GM21717 (cell line): ENCODE measurements around the gene PTOV1.

Experiments
- ATAC-seq: cut with Tn5 transposase; IDR thresholded peaks from one replicate; pipeline ENCODE4 v1.9.1; 2021; ENCODE audit warnings: mild to moderate bottlenecking, moderate library complexity; ENCODE audit not compliant: unreplicated experiment

The PTOV1 gene

DNA sequence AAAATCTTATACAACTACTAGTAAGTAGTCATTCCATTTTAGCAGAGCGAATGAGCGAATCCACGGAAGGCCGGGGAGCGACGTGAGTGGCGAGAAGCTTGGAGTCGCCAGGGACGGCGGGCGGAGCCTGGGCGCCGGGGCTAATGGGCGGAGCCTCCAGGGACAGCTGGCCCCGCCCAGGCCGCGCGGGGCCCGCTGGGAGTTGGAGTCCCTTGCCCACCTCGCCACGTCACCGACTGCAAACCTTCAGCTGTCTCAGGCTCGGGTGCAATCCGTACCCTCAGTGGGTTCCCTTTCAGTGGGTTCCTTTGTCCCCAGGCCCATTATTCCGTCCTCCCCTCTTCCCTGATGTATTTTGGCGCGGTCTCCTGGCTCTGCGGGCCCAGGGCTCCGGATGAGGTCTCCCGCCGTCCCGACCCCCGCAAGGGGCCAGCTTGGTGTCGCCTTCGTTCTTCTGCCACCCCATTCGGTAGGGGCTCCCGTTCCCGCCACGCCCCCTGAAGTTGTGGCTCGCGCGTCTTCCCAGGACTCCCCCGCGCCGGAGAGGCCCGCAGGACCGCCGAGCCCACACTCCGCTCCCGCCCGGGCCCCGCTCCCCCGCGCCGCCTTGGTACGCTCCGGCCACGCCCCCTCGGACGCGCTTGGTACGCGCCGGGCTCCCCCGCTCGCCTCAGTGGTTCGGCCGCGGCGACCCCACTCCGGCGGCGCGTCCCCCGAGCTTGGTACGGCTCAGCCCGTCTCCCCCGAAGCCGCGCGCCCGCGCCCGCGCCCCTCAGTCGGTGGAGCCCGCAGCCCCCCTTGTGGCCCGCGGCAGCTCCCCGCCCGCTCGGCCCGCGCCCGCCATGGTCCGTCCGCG lies at the start of gene PTOV1:
PTOV1 (plus strand) TSS at position 673 of the 856 bp plus-strand sequence.
- ATAC-seq: peak; percentile 49

DNA sequence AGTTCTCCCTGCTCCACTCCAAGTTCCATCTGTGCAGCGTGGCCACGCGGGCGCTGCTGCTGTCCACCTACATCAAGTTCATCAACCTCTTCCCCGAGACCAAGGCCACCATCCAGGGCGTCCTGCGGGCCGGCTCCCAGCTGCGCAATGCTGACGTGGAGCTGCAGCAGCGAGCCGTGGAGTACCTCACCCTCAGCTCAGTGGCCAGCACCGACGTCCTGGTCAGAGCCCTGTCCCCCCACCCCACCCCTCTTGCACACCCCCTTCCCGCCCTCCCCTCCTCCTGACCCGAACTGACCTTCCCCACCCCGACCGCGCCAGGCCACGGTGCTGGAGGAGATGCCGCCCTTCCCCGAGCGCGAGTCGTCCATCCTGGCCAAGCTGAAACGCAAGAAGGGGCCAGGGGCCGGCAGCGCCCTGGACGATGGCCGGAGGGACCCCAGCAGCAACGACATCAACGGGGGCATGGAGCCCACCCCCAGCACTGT lies 49.5 kb upstream of the PTOV1 start:
- no peak for ATAC-seq

DNA sequence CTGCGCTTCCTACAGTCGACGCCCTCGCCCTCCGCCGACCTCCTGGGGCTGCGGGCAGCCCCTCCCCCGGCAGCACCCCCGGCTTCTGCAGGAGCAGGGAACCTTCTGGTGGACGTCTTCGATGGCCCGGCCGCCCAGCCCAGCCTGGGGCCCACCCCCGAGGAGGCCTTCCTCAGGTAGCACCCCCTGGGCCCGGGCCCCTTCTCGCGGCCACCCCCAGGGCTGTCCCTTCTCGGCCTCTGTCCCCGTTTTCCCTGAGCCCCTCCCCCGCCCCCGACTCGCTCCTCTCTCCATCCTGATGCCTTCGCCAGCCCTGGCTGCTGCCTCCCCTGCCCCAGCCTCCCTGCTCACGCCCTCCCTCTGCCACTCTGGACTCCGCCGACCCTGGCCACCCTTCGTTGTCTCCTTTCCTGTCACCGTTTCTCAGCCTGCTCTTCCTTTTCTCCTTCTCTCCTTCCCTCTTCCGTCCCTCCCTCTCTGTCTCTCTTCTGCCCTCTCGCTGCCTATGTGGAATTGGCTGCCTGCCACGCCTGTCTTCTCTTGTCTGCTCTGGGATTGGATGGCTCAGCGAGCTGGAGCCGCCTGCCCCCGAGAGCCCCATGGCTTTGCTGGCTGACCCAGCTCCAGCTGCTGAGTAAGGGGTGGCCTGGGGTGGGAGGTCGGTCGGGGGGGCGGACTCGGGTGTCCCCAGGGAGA lies 48.8 kb upstream of the PTOV1 start:
- no peak for ATAC-seq

DNA sequence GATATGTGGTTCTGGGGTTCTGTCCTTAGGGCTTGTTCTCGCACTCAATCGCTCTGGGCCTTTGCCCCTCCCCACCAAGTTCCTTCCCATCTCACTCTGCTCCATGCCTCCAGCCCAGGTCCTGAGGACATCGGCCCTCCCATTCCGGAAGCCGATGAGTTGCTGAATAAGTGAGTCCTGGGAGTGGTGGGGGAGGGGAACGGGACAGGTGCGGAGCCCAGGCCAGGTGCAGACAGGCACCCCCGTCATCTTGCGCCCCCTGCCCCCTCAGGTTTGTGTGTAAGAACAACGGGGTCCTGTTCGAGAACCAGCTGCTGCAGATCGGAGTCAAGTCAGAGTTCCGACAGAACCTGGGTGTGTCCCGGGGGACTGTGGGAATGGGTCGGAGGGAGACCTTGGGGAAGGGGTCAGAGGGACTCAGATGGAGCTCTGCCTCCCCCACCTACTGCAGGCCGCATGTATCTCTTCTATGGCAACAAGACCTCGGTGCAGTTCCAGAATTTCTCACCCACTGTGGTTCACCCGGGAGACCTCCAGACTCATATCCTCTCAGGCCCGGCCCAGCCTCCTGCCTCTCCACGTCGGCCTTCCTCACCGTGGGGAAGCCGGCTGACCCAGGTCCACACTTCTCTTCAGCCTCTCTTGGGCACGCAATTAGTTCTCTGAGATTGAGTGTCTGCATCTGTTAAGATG lies 48.0 kb upstream of the PTOV1 start:
- ATAC-seq: no peak

DNA sequence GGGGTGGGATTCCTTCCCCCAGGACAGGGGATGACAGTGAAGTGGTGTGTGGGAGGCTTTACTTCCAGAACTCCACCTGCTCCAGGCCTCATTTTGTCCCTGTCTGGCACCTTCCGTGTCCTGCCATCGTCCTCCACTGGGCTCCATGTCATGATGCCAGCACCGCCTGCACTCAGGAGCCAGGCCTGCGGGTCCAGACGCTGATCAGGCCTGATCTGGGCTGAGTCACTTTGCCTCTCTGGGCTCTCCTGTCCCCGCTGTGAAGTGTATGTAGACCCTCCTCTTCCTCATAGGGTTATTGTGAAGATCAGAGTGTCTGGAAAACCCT lies 47.5 kb upstream of the PTOV1 start:
- ATAC-seq: no peak

DNA sequence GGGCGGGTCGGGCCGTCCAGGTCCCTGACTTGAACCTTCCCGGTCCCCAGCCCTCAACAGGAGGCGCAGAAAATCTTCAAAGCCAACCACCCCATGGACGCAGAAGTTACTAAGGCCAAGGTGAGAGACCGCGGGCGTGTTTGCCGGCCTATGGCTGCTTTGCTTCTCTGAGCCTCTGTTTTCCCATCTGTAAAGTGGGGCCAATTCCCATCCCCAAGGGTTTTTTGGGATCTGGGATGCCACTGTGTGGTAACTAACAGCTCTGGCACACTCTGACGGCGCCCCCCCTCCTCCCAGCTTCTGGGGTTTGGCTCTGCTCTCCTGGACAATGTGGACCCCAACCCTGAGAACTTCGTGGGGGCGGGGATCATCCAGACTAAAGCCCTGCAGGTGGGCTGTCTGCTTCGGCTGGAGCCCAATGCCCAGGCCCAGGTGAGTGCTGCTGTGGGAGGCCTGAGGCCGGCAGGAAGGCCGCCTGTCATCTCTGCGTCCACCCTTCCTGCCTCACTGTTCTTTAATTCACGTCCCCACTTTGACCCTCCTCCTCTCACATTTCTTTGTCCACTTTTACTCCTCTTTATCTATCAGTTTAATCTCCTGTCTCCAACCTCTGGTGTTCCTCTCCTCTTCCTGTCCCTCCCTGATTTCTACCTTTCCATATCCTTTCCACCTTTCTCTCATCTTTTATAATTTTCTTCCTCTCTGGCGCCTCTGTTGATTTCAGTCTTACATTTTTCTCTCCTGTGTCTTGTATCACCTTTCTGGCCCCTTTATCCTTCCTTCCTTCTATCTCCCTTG lies 44.9 kb upstream of the PTOV1 start:
- no peak for ATAC-seq

DNA sequence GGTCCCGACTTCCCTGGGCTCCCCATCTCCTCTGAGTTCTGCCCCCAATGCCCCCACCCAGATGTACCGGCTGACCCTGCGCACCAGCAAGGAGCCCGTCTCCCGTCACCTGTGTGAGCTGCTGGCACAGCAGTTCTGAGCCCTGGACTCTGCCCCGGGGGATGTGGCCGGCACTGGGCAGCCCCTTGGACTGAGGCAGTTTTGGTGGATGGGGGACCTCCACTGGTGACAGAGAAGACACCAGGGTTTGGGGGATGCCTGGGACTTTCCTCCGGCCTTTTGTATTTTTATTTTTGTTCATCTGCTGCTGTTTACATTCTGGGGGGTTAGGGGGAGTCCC lies 44.4 kb upstream of the PTOV1 start:
- ATAC-seq: no peak

DNA sequence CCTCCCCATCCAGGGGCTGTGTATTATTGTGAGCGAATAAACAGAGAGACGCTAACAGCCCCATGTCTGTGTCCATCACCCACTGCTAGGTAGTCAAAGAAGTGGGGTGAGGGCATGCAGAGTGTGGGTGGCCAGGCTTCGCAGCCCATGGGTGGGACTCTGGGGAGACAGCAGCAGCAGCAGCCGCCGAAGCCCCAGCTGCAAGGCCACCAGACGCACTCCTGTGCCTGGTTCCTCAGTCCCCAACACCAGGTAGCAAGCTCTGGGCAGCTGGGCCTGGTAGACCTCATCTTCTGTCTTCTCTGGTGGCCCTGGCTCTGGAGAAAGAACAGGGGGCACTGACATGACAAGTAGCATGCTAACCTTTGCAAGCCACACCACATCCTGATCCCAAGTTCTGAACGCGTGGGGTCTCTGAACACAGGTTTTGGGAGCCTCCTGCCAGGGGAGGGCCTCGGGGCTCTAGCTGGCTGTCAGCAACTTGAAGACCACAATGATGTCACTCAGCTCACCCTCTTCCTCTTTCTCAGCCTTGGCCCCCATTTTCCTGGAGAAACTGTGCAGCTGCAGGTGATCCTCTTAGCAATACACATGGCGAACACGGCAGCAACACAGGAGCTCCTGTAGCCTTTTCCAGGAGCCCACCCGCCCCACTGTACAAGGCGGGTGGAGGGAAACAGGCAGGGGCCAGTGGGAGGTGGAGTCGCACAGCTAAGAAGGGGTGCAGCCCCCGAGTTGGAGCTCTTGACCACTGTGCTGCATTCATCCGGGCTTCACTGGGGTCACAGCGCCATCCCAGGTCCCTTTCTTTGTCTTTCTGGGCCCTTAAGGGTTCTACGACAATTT lies 43.7 kb upstream of the PTOV1 start:
- ATAC-seq: no peak

DNA sequence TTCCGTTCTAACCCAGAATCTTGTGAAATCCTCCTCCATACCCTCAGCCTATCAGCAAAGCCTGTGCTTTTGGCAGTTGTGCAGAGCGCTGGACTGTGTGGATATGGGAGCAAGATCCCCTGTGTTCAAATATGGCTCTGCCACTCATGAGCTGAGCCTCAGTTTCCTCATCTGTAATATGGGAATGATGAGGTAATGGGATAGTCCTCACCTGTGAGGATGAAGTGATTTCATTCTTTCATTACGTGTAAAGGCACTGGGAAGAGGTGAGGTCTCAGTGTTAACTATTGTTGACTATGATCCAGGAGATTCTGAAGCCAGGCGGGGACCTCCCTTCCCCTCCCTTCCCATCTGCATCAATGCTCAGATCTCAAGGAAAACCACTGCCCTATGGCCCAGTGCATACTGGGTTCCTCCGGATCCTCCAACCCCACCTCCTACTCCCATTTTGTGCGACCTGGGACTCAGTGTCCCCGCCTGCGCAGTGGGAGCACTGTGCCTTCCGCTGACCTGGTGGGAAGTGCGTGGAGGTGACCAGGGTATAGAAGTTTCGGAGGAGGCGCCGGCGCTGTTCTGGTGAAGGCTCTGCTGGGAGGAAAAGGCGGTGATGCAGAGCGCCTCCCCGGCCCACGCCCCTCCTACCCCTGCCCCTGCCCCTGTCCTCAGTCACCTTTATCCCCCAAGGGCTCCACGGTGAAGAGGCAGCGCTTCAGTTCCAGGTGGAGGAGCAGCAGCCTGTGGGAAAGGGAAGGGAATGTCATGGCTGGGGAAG lies 42.9 kb upstream of the PTOV1 start:
- ATAC-seq: no peak

DNA sequence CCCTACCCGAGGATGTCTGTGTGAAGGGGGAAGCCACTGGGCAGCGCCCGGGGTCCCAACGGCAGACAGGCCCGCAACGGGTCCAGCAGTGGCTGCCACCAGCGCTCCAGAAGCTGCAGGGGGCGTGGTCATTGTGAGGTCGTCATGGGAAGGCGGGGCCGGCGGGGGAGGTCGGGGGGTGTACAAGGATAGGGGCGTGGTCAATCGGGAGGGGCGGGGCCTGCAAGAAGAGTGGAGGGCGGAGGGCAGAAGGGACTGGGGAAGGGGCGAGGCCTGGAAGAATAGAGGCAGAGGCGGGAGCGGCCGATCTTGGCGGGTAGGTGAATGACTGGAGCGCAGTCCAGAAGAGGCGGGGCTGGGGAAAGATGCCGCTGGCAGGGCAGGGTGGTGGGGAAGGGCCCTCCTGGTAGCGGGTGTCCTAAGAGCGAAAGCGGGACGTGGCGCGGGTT lies 42.2 kb upstream of the PTOV1 start:
- no peak for ATAC-seq

DNA sequence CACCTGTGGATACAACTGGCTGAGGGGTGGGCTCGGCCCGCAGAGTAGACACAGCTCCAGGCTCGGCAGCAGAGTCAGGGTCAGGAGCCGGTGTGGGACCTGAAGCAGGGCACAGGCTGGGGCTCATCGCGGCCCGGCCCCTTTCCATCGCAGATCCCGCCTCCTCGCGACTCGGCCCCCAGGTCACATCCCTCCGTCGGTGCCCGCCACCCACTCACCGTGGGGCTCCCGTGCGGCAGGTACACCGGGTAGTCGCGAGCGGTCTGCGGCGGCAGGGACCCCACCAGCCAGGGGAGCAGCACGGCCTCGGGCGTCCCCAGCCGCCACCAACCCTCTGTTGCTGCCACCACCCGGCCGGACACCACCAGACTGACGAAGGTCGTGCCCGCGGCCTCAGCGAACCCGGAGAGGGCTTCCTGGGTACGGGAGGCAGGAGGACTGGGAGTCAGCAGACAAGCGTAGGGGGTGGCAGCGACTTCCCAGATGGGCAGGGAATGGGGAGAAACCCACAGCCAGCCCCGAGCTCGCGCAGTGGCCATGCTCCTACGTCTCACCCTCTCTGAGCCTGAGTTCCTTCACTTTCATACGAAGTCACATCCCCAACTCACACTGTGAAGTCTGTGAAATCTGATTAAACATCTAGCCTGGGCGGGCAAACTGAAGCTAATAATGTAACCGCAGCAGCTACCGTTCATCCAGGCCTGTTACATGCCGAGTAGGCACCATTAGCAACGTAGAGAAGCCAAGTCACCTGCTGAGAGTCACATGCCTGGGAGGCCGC lies 41.6 kb upstream of the PTOV1 start:
- ATAC-seq: no peak

DNA sequence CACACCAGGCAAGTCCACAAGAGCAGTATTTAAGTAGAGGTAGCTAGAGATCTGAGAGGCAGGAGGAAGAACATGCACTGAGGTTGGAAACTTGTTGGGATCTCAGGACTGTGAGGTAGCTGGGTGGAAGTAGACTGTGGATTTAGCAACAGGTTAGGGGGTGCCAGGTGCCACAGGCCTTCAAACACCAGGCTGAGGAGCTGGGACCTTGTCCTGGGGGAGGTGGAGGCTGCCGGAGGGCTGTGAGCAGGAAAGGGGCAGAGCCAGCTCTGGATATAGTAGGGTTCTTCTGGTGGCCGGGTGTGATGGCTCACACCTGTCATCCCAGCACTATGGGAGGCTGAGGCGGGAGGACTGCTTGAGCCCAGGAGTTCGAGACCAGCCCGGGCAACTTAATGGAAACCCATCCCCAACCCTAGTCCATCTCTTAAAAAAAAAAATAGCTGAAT lies 41.0 kb upstream of the PTOV1 start:
- no peak for ATAC-seq

DNA sequence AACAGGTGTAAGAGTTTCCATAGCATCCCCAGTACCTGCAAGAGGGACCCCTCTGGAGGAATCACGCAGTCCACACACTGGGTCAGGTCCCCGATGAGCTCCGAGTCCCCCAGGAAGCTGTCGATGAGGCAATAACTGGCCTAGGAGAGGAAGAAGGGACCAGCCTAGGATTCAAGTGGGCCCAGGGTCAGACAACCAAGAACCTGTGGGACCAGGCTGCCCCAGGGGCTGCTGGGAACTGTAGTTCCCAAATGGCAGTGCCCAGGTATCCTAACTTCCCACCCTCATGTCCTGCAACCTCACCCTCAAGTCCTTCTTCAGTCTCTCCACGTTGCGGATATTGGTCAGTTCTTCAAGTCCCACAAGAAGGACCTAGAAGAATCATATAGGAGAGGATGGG lies 39.6 kb upstream of the PTOV1 start:
- no peak for ATAC-seq

DNA sequence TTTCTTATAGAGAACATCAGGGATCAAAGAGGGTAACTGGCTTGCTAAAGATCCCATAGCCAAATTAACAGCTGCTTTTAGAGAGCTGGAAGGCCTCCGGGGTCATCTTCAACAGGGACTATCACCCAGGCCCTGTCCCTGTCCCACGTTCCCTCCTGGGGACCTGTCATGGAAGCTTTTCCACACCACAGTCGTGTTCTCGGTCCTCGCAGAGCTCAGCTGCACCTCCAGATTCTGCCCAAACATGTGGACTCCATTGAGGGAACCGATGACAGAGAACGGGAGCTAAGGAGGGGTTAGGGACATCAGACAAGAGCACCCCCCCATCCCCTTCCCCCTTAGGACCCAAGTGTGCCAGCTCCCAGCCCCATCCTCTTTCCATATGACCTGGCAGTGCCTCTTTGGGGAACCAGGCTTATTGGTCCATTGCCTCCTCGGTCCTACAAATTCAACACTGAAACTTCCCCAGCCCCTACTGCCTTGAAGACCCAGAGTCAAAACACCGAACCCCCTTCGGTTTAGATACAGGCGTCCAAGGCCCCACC lies 38.4 kb upstream of the PTOV1 start:
- no peak for ATAC-seq

DNA sequence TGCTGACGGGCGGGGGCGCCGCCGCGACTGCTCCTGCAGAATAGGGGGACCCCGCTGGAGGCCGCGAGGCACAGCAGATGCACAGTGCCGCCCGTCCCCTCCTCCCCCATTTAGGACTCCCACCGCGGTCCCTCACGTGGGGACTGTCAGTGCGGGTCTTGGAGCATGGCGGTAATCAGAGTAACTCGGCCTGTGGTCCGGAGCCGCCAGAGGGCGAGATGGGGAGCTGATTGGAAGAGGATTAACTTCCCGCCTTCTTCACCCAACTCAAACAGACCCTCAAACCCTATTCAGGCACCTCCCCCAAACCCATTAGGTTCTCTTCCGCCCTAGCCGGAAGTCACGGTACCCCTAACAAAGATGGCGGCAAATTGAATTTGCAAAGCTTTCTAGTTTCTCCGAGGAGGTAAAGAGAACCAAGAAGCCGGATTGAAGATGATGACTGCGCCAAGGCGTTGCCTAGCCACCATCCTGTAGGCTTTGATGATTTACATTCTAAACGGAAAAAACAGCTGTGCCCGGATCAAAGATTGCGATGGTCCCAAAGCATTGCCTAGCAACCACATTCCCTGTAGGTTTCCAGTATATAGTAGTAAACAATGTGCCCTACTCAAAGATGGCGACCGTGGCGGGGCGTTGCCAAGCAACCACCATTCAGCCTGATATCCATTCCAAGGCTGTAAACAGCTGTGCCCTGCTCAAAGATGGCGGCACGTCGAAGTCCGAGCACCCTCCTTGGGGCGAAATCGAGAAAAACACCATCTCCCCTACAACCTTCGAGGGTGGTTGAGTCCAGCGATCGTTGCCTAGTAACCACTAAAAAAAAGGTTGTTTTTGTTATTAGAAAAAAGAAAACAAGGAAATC lies 37.7 kb upstream of the PTOV1 start, which contains the start of gene FUZ:
FUZ (minus strand) TSS at position 296 of the 865 bp plus-strand sequence; CDS start at position 110, 186 bp downstream.
- ATAC-seq: peak; percentile 40

DNA sequence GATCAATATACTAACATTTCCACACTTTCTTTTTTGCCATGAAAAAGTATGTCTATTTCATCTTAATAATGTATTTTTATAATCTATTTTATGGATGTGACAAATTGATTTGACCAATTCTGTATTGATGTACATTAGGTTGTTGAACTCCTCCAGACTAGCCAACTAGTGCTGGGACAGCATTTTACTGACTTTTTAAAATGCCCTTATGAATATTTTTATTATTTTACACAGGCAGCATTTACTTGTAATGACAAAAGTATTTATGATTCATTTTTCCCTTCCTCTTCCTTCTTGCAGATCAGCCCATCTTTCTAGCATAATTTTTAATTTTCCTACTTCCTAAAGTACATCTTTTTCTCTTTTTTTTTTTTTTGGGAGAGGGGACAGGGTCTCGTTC lies 36.9 kb upstream of the PTOV1 start:
- ATAC-seq: no peak

DNA sequence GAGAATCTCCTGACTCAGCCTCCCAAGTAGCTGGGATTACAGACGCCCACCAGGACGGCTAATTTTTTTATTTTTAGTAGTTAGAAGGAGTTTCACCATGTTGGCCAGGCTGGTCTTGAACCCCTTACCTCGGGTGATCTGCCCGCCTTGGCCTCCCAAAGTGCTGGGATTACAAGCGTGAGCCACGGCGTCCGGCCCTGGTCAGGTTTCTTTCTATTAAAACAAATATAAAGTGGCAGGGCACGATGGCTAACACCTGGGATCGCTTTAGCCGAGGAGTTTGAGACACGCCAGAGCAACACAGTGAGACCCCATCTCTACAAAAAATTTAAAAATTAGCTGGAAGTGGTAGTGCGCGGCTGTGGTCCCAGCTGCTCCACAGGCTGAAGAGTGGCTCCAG lies 34.4 kb upstream of the PTOV1 start:
- ATAC-seq: no peak
